ENCODE measurements around the gene CFAP251.

Gene CFAP251

DNA sequence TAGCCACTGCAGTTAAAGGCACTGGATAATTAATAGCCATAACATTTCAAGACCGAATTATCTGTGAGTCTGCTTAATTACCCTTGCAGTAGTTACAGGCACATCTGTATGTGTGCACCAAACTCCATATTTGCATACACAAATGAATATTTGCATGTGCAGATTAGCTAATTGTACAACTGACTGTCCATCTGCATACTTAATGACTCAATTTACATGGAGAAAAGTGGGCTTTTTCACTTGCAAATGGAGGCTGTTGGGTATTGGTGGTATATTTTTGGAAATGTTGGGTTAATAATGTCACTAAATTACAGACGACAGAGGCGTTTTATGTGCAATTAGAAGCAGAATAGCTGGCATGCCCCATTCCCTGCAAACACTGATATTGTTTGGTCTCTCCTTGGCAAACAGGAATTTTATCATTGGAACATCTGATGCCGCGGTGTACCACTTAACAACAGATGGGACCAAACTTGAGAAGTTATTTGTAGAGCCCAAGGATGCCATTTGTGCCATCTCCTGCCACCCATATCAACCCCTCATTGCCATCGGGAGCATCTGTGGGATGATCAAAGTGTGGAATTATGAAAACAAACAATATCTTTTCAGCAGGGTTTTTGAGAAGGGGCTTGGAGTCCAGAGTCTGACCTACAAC is 39.6 kb downstream of the CFAP251 start:
- TF ChIP-seq, protein P1, sequence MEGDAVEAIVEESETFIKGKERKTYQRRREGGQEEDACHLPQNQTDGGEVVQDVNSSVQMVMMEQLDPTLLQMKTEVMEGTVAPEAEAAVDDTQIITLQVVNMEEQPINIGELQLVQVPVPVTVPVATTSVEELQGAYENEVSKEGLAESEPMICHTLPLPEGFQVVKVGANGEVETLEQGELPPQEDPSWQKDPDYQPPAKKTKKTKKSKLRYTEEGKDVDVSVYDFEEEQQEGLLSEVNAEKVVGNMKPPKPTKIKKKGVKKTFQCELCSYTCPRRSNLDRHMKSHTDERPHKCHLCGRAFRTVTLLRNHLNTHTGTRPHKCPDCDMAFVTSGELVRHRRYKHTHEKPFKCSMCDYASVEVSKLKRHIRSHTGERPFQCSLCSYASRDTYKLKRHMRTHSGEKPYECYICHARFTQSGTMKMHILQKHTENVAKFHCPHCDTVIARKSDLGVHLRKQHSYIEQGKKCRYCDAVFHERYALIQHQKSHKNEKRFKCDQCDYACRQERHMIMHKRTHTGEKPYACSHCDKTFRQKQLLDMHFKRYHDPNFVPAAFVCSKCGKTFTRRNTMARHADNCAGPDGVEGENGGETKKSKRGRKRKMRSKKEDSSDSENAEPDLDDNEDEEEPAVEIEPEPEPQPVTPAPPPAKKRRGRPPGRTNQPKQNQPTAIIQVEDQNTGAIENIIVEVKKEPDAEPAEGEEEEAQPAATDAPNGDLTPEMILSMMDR (IDR thresholded peaks at IDR 0.05; ENCODE audit: borderline replicate concordance, insufficient read depth, low read depth, low read length) = no peak
- H3K4me3 ChIP-seq (ENCODE audit: low read depth, low read length) = no peak overlapping the region

DNA sequence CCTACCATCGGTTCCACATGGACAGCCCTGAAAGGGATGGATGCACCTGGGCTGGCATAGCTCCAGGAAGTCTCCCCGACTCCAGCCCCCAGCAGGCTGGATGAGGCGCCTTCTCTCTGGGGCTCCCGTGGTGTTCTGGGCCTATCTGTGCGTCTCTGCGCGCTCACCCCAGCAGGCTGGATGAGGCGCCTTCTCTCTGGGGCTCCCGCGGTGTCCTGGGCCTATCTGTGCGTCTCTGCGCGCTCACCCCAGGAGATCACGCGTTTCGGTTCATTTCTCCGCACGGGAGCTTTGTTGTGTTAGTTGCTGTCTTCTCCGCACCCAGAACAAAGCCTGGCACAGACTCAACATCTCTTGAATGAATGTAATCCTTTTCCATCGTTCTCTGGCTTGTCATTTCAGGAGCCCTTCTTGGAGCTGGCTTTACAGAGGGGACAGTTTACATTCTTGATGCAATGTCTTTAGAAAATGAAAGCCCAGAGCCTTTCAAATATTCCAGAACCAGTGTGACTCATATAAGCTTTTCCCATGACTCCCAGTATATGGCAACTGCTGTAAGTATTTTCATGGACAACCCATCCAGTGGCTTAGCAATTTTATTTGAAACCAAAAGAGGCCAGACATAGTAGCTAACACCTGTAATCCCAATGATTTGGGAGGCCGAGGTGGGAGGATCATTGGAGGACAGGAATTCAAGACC is 40.3 kb downstream of the CFAP251 start:
- H3K4me3 ChIP-seq (ENCODE audit: low read depth, low read length) = no peak overlapping the region
- TF ChIP-seq, protein P1 (IDR thresholded peaks at IDR 0.05; ENCODE audit: borderline replicate concordance, insufficient read depth, low read depth, low read length) = no peak

DNA sequence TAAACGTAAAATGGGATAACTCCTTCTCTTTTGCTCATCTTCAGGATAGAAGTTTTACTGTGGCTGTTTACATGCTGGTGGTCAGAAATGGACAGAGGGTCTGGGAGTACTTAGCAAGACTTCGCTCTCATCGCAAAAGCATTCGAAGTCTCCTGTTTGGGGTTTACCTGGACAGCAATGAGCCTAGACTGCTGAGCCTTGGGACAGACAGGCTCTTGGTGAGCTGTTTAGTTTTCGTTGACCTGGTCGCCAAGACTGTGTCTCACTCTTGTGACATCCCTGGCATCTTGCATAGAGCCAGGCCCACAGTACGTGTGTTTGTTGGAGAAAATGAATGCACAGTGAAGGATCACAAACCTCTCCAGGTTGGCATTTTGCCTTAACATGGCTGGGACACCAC is 42.1 kb downstream of the CFAP251 start:
- H3K4me3 ChIP-seq (ENCODE audit: low read depth, low read length) = no peak overlapping the region
- TF ChIP-seq, protein P1 (IDR thresholded peaks at IDR 0.05; ENCODE audit: borderline replicate concordance, insufficient read depth, low read depth, low read length) = no peak

DNA sequence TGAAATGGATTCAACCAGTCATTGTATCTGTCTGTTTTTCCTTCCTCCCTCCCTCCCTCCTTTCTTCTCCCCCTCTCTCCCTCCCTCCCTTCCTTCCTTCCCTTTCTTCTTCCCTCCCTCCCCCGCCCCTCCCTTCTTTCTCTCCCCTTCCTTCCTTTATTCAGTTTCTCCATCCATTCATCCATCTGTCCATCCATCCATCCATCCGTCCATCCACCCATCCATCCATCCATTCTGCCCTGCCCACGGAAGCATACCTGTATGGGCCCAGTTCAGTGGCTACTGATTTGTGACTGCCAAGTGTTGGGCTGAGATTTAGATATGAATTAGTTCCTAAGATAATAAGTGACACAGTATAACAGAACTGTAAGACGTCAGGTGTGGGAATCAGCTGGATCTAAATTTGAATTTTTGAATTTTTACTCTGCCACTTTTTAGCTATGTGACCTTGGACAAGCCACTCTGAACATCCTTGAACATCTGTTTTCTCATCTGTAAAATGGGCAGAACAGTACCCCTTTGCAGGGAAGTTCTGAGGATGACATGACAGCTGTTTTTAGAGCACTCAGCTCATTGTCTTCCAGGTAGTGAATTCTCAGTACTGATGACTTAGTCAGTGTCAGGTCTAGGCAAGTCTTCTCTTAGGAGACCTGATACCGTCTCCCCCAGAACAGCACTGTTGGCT is 42.9 kb downstream of the CFAP251 start:
- no peak overlapping the region for H3K4me3 ChIP-seq (ENCODE audit: low read depth, low read length)
- TF ChIP-seq, protein P1 (IDR thresholded peaks at IDR 0.05; ENCODE audit: borderline replicate concordance, insufficient read depth, low read depth, low read length) = no peak

DNA sequence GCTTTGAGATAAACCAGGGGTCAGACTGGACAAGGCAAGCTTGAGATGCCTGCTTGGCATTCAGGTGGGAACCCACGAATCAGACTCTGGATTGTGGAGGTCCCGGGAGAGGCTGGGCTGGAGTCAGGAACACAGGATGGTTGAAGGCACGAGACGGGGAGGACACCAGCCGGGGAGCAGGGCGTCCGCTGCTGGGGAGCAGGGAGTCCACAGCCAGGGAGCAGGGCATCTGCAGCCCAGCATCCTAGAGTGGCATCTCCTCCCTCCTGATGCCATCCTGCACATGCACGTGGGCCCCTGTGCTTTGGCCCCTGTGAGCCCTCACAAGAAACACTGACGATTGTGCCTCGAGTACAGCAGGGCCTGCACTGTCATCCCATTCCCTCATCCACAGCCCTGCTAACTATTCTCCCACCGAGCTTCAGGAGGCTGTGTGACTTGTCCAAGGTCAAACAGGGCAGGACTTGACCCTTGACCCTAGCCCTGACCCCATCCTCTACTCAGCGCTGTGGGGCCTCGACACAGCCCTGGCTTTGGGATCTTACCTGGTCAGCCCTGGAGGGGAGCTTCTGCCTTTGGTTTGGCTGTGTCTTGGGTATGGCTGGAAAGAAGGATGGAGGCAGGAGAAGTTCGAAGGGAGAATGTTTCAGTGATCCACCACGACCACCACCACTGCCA is 45.1 kb downstream of the CFAP251 start:
- TF ChIP-seq, protein P1 (IDR thresholded peaks at IDR 0.05; ENCODE audit: borderline replicate concordance, insufficient read depth, low read depth, low read length) = no peak

DNA sequence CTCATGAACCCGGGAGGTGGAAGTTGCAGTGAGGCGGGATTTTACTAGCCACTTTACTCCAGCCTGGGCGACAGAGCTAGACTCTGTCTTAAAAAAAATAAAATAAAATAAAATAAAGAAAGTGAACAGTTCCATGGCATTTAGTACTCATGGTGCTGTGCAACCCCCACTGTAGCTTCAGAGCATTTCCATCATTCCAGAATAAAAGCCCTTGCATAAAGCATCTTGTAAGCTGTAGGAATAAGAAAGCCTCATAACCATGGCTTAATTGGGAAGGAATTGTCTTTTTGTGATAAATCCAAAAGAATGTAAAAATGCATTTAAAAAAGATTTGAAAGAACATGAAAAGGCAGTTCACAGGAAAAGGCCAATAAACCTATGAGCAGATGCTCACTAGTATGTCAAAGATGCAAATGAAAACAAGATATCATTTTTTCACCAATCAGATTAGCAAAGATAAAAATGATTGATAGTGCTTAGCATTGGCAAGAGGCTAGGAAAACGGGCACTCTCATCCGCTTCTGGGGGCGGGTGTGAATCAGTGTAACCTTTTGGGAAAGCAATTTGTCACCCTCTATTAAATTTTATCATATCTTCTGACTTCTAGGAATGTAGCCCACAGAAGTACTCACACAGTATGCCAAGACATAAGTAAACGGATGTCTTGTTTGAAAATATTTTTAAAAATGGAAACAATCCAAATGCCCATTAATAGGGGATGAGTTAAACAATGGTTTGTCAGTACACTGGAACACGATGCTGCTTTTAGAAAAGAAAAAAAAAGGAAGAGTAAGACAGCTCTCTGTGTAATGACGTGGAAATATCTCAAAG is 46.6 kb downstream of the CFAP251 start:
- H3K4me3 ChIP-seq (ENCODE audit: low read depth, low read length) = no peak overlapping the region
- TF ChIP-seq, protein P1 (IDR thresholded peaks at IDR 0.05; ENCODE audit: borderline replicate concordance, insufficient read depth, low read depth, low read length) = no peak

More for the DNA sequence above, 45.1 kb downstream of the CFAP251 start:
- no peak overlapping the region for H3K4me3 ChIP-seq (ENCODE audit: low read depth, low read length)

All from GM12875 (cell line).